ENCODE data around the gene C1D. TPM values are rescaled to one million over a fixed set of nuclear protein-coding genes. Genes with fewer than 3 reads are reported as not detected.

The C1D gene
- total and polyA plus RNA-seq, 11 donors = 7.9 to 40.4 (median 16.9) TPM

DNA sequence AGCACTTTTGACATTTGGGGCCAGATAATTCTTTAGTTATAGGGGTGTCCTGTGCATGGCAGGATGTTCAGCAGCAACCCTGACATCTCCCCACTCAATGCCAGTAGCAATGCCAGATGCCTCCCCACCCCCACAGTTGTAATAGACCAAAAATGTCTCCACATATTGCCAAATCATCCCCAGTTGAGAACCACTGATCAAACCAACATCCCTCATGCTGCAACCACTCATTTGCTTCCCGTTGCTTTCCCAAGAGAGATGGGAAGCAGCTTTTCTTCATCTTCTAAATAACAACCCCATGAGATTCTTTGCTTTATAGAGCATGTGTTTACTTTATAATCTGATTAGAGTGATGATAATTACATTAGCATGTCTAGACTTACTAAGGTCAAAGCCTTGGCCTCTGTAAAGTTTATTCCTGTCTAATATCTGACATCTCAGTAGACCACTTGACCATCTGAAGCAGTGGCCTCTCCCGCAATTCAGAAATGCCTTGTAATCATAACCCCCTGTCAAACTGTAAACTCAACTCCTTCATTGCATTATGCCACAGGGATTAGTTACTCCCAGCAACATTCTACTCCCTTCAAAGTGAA, 28.7 kb upstream of the C1D start:
- DNase-seq = no peak
- H3K36me3 ChIP-seq = no peaks in the 10 kb centered on the region
- no peaks in the 10 kb centered on the region for H3K4me1 ChIP-seq
- no peak for ATAC-seq
- intact Hi-C loops (cut with DNase I) = no loop called here
- no peak overlapping the region for H3K4me3 ChIP-seq
- WGBS, 4 donors = 65 to 84% (median 71%) methylated on average over 2 of the region's 2 CpGs
- H3K9me3 ChIP-seq = no peaks in the 10 kb centered on the region
- TF ChIP-seq POLR2A (IDR thresholded peaks at IDR 0.05) = no peak
- TF ChIP-seq, protein P1, sequence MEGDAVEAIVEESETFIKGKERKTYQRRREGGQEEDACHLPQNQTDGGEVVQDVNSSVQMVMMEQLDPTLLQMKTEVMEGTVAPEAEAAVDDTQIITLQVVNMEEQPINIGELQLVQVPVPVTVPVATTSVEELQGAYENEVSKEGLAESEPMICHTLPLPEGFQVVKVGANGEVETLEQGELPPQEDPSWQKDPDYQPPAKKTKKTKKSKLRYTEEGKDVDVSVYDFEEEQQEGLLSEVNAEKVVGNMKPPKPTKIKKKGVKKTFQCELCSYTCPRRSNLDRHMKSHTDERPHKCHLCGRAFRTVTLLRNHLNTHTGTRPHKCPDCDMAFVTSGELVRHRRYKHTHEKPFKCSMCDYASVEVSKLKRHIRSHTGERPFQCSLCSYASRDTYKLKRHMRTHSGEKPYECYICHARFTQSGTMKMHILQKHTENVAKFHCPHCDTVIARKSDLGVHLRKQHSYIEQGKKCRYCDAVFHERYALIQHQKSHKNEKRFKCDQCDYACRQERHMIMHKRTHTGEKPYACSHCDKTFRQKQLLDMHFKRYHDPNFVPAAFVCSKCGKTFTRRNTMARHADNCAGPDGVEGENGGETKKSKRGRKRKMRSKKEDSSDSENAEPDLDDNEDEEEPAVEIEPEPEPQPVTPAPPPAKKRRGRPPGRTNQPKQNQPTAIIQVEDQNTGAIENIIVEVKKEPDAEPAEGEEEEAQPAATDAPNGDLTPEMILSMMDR (IDR thresholded peaks at IDR 0.05) = no peak
- H3K27ac ChIP-seq = no peak overlapping the region
- H3K27me3 ChIP-seq = no peaks in the 10 kb centered on the region

GRCh38 chr2:68089961-68090360, 27.2 kb upstream of the C1D start:
- TF ChIP-seq, protein P1 (IDR thresholded peaks at IDR 0.05) = no peak
- TF ChIP-seq POLR2A (IDR thresholded peaks at IDR 0.05) = no peak
- ATAC-seq = no peak
- H3K9me3 ChIP-seq = no peaks in the 10 kb centered on the region
- 83 to 94% (median 88%) methylated on average over 1 of the region's 1 CpG for WGBS, 4 donors
- intact Hi-C loops (cut with DNase I) = no loop called here
- no peak overlapping the region for H3K4me3 ChIP-seq
- no peaks in the 10 kb centered on the region for H3K4me1 ChIP-seq
- no peaks in the 10 kb centered on the region for H3K36me3 ChIP-seq
- no peak overlapping the region for H3K27ac ChIP-seq
- DNase-seq = no peak
- H3K27me3 ChIP-seq = no peaks in the 10 kb centered on the region

- ATAC-seq (no peak), DNase-seq (no peak)
- Histone ChIP-seq H3K4me1 (no peaks in the 10 kb centered on the region), H3K4me3 (no peak overlapping the region), H3K36me3 (no peaks in the 10 kb centered on the region), H3K9me3 (no peaks in the 10 kb centered on the region), H3K27me3 (no peaks in the 10 kb centered on the region), H3K27ac (no peak overlapping the region)
- 85 to 93% (median 88%) methylated on average over 2 of the region's 2 CpGs for WGBS, 4 donors
- no peak for TF ChIP-seq POLR2A (IDR thresholded peaks at IDR 0.05)
- TF ChIP-seq, protein P1 (IDR thresholded peaks at IDR 0.05) = no peak
- intact Hi-C loops (cut with DNase I) = no loop called here
Measured at GRCh38 chr2:68088940-68089339, 26.1 kb upstream of the C1D start.

- no peak overlapping the region for H3K4me3 ChIP-seq
- intact Hi-C loops (cut with DNase I) = no loop called here
- no peaks in the 10 kb centered on the region for H3K9me3 ChIP-seq
- no peak for TF ChIP-seq POLR2A (IDR thresholded peaks at IDR 0.05)
- TF ChIP-seq, protein P1 (IDR thresholded peaks at IDR 0.05) = no peak
- no peak for ATAC-seq
- WGBS, 4 donors = 78 to 90% (median 81%) methylated on average over 4 of the region's 4 CpGs
- H3K27me3 ChIP-seq = no peaks in the 10 kb centered on the region
- no peak overlapping the region for H3K27ac ChIP-seq
- no peaks in the 10 kb centered on the region for H3K36me3 ChIP-seq
- DNase-seq = no peak
- H3K4me1 ChIP-seq = no peaks in the 10 kb centered on the region
Measured at GRCh38 chr2:68086166-68086565, 23.4 kb upstream of the C1D start.
